Measurements from ENCODE around the gene TMEM184C.
A peak's percentile ranks its signal among the peaks of the same experiment; 100 is the strongest.

The TMEM184C gene

DNA sequence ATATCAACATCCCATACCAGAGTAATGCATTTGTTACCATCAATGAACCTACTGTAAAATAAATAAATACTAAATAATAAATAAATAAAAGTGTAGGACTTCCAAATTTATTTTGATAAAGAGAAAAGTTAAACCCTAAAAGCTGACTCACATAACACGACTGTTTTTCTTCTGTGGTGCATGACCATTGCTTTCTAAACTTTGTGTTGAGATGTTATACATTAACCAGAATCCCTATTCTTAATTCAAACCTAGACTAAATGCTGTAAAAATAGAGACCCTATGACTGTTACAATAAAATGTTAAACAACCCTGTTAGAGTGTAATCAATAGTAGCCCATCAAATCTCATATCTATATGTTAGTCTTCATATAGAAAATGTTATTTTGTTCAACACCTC, 87.6 kb downstream of the TMEM184C start:
- no peak overlapping the region for H3K4me3 ChIP-seq (replicated peaks; ENCODE audit: insufficient read depth, low read length)
- no peak for DNase-seq (ENCODE audit: low read depth in 1 of 2, low spot score in 1 of 2)
- H3K27ac ChIP-seq (replicated peaks): no peak overlapping the region
- H3K27me3 ChIP-seq (ENCODE audit: insufficient read depth, poor library complexity, severe bottlenecking): no peaks in the 10 kb centered on the region
- TF ChIP-seq POLR2AphosphoS5 (IDR thresholded peaks at IDR 0.05; ENCODE audit: low read depth) (no peak), SPI1 (IDR thresholded peaks at IDR 0.05; ENCODE audit: borderline replicate concordance, low read depth) (no peak), GABPA (IDR thresholded peaks at IDR 0.05; ENCODE audit: low read depth) (no peak), CTCF (IDR thresholded peaks at IDR 0.05; ENCODE audit: insufficient read depth, low read length) (no peak)
- TF ChIP-seq, protein P1, sequence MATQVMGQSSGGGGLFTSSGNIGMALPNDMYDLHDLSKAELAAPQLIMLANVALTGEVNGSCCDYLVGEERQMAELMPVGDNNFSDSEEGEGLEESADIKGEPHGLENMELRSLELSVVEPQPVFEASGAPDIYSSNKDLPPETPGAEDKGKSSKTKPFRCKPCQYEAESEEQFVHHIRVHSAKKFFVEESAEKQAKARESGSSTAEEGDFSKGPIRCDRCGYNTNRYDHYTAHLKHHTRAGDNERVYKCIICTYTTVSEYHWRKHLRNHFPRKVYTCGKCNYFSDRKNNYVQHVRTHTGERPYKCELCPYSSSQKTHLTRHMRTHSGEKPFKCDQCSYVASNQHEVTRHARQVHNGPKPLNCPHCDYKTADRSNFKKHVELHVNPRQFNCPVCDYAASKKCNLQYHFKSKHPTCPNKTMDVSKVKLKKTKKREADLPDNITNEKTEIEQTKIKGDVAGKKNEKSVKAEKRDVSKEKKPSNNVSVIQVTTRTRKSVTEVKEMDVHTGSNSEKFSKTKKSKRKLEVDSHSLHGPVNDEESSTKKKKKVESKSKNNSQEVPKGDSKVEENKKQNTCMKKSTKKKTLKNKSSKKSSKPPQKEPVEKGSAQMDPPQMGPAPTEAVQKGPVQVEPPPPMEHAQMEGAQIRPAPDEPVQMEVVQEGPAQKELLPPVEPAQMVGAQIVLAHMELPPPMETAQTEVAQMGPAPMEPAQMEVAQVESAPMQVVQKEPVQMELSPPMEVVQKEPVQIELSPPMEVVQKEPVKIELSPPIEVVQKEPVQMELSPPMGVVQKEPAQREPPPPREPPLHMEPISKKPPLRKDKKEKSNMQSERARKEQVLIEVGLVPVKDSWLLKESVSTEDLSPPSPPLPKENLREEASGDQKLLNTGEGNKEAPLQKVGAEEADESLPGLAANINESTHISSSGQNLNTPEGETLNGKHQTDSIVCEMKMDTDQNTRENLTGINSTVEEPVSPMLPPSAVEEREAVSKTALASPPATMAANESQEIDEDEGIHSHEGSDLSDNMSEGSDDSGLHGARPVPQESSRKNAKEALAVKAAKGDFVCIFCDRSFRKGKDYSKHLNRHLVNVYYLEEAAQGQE (IDR thresholded peaks at IDR 0.05; ENCODE audit: insufficient replicate concordance, low read depth): no peak

DNA sequence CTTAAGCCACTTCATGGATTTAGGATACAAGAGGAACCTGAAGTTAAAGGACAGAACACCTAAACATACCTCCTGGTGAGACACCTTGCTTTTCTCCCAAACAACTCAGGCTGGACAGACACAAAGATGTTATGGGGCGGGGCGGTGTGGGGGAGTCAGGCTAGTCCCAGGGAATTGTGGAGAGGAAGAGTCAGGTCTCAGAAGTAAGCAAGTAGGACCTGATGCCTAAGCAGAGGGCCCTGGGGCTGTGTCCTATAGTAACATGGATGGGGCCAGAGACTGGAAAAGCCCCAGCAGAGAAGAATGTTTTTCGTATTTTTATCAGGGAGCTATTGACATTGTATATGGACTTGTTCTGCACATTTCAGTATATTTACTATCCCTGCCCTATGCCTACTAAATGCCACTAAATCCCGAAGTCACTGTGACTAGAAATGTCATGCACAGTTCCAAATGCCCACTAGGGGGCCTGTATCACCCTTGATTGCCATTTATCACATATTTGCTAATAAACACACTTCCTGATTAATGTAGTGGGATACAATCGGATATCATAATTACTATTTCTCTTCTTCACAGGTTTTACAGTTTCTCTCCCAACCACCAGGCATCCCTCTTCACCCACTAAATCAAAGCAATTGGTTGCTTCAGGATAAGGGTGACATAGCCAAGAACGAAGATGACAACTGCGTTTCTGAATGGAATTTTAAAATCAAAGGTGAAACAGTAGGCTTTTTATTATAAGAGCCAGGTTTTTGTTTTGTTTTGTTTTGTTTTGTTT, 90.9 kb downstream of the TMEM184C start:
- Histone ChIP-seq H3K27ac (replicated peaks) (no peak overlapping the region), H3K27me3 (ENCODE audit: insufficient read depth, poor library complexity, severe bottlenecking) (no peaks in the 10 kb centered on the region), H3K4me3 (replicated peaks; ENCODE audit: insufficient read depth, low read length) (no peak overlapping the region)
- TF ChIP-seq, protein P1 (IDR thresholded peaks at IDR 0.05; ENCODE audit: insufficient replicate concordance, low read depth): no peak
- TF ChIP-seq POLR2AphosphoS5 (IDR thresholded peaks at IDR 0.05; ENCODE audit: low read depth) (no peak), GABPA (IDR thresholded peaks at IDR 0.05; ENCODE audit: low read depth) (no peak), SPI1 (IDR thresholded peaks at IDR 0.05; ENCODE audit: borderline replicate concordance, low read depth) (peak; percentile 10; the same call in 1 of the 2 replicates), CTCF (IDR thresholded peaks at IDR 0.05; ENCODE audit: insufficient read depth, low read length) (peak; percentile 85)
- peak in 1 of 2 experiments; percentile 49 for DNase-seq (ENCODE audit: low read depth in 1 of 2, low spot score in 1 of 2)

DNA sequence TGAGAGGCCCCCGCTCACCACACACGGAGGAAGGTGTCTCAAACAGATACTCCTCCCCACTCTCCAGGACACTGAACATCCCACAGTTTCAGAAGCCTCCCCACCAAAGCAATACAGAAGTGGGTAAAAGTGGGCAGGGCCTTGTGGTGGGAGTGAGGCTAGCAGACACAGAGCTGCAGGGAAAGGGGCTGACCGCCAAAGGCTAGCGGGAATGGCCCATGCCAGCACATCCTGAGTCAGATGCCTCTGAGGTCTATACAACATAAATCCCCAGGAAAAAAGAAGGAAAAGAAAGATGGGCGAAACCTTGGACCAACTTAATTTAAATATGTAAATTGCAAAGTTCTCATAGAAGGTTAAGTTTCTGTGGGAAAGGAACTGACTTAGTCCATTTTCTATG, 92.8 kb downstream of the TMEM184C start:
- no peak for TF ChIP-seq CTCF (IDR thresholded peaks at IDR 0.05; ENCODE audit: insufficient read depth, low read length)
- H3K4me3 ChIP-seq (replicated peaks; ENCODE audit: insufficient read depth, low read length): no peak overlapping the region
- no peak overlapping the region for H3K27ac ChIP-seq (replicated peaks)
- H3K27me3 ChIP-seq (ENCODE audit: insufficient read depth, poor library complexity, severe bottlenecking): no peaks in the 10 kb centered on the region
- no peak for DNase-seq (ENCODE audit: low read depth in 1 of 2, low spot score in 1 of 2)
